Peyer's patch (tissue), 4 donors: ENCODE results near the gene KRT35.

Experiments
- POLR2A ChIP-seq, 2 donors: fragments of 450-650 bp; IDR thresholded peaks; one replicate each; pipeline ENCODE4 v1.5.1; 2017; ENCODE audit warnings: antibody characterized with exemption in 2 of 2, mild to moderate bottlenecking in 2 of 2, moderate library complexity in 2 of 2
- TF ChIP-seq, protein P1 (sequence below), 6 experiments: fragments of 450-650 bp in 4 of 6; fragments of 200-600 bp in 2 of 6; sonication (generic) in 1 of 6; IDR thresholded peaks; one replicate each; pipeline ENCODE4 v1.5.1; 2017 to 2019; ENCODE audit warnings: antibody characterized with exemption in 6 of 6, mild to moderate bottlenecking in 3 of 6, moderate library complexity in 1 of 6

DNA sequence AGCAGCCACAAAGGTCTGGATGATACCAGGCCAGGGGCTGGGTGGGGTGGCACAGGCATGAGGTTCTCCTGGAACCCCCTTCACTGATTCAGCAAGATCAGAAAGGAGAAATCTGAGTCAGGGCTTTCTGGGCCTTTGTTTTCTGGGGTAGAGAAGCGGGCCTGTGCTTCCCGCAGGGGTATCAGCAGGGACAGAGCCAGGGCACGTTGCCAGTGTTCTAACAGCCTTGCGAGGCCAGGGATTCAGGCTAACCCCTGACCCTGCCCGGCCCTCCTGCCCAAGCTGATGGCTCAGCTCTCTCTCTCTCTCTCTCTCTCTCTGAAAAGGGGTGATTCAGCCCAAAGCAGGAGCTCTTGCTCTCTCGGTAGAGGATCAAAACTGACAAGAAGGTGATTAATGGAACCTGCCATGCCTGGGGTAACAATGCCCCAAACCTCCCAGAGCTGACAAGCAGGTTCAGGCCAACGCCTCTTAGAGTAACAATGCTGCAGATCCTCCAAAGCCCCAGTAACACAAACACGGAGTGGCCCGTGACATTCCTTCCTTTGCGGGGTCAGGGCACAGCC lies 26.4 kb upstream of the KRT35 start:
- TF ChIP-seq, protein P1, sequence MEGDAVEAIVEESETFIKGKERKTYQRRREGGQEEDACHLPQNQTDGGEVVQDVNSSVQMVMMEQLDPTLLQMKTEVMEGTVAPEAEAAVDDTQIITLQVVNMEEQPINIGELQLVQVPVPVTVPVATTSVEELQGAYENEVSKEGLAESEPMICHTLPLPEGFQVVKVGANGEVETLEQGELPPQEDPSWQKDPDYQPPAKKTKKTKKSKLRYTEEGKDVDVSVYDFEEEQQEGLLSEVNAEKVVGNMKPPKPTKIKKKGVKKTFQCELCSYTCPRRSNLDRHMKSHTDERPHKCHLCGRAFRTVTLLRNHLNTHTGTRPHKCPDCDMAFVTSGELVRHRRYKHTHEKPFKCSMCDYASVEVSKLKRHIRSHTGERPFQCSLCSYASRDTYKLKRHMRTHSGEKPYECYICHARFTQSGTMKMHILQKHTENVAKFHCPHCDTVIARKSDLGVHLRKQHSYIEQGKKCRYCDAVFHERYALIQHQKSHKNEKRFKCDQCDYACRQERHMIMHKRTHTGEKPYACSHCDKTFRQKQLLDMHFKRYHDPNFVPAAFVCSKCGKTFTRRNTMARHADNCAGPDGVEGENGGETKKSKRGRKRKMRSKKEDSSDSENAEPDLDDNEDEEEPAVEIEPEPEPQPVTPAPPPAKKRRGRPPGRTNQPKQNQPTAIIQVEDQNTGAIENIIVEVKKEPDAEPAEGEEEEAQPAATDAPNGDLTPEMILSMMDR (IDR thresholded peaks at IDR 0.05): no peak
- TF ChIP-seq POLR2A (IDR thresholded peaks at IDR 0.05): no peak
